ENCODE measurements around the gene PDLIM5. TPM values are rescaled to one million over a fixed set of nuclear protein-coding genes. Genes with fewer than 3 reads are reported as not detected.
"Not testable (repeated sequence)": the region's sequence is repeated elsewhere in the genome, so short reads cannot be mapped to it uniquely, and the experiment has no call there.

PDLIM5 gene
- total RNA-seq, 1 experiment from 2014 or later: 35.2 TPM

- peak; percentile 49 for DNase-seq (ENCODE audit: low read depth)
- in situ Hi-C loops (cut with HindIII; ENCODE audit: low pct_unique_long_range_greater_than_20kb, low sequenced_read_pairs): no loop called here
These were observed 2.7 kb downstream of the PDLIM5 start for GRCh38 chr4:94454405-94454804.

GRCh38 chr4:94455081-94455480 lies 3.3 kb downstream of the PDLIM5 start:
- in situ Hi-C loops (cut with HindIII; ENCODE audit: low pct_unique_long_range_greater_than_20kb, low sequenced_read_pairs): no loop called here
- peak; percentile 30 for DNase-seq (ENCODE audit: low read depth)

GRCh38 chr4:94457692-94458106 lies 6.0 kb downstream of the PDLIM5 start:
- in situ Hi-C loops (cut with HindIII; ENCODE audit: low pct_unique_long_range_greater_than_20kb, low sequenced_read_pairs): no loop called here
- peak; percentile 75 for DNase-seq (ENCODE audit: low read depth)

- DNase-seq (ENCODE audit: low read depth): no peak
- in situ Hi-C loops (cut with HindIII; ENCODE audit: low pct_unique_long_range_greater_than_20kb, low sequenced_read_pairs): no loop called here
These were observed 6.9 kb downstream of the PDLIM5 start for GRCh38 chr4:94458682-94459081.

- in situ Hi-C loops (cut with HindIII; ENCODE audit: low pct_unique_long_range_greater_than_20kb, low sequenced_read_pairs): no loop called here
- DNase-seq (ENCODE audit: low read depth): no peak
These were observed 7.9 kb downstream of the PDLIM5 start for GRCh38 chr4:94459462-94460161.

GRCh38 chr4:94461506-94461905 lies 9.8 kb downstream of the PDLIM5 start:
- DNase-seq (ENCODE audit: low read depth): no peak
- in situ Hi-C loops (cut with HindIII; ENCODE audit: low pct_unique_long_range_greater_than_20kb, low sequenced_read_pairs): no loop called here

- no peak for DNase-seq (ENCODE audit: low read depth)
- in situ Hi-C loops (cut with HindIII; ENCODE audit: low pct_unique_long_range_greater_than_20kb, low sequenced_read_pairs): no loop called here
These were observed 10.8 kb downstream of the PDLIM5 start for GRCh38 chr4:94462572-94462971.

- in situ Hi-C loops (cut with HindIII; ENCODE audit: low pct_unique_long_range_greater_than_20kb, low sequenced_read_pairs): no loop called here
- DNase-seq (ENCODE audit: low read depth): no peak
These were observed 12.0 kb downstream of the PDLIM5 start for GRCh38 chr4:94463771-94464170.

GRCh38 chr4:94466371-94466770 lies 14.6 kb downstream of the PDLIM5 start:
- no peak for DNase-seq (ENCODE audit: low read depth)
- in situ Hi-C loops (cut with HindIII; ENCODE audit: low pct_unique_long_range_greater_than_20kb, low sequenced_read_pairs): no loop called here

GRCh38 chr4:94466923-94467322 lies 15.2 kb downstream of the PDLIM5 start:
- in situ Hi-C loops (cut with HindIII; ENCODE audit: low pct_unique_long_range_greater_than_20kb, low sequenced_read_pairs): no loop called here
- DNase-seq (ENCODE audit: low read depth): no peak

GRCh38 chr4:94468093-94468769 lies 16.5 kb downstream of the PDLIM5 start:
- DNase-seq (ENCODE audit: low read depth): no peak
- in situ Hi-C loops (cut with HindIII; ENCODE audit: low pct_unique_long_range_greater_than_20kb, low sequenced_read_pairs): no loop called here

GRCh38 chr4:94469221-94469784 lies 17.6 kb downstream of the PDLIM5 start:
- in situ Hi-C loops (cut with HindIII; ENCODE audit: low pct_unique_long_range_greater_than_20kb, low sequenced_read_pairs): no loop called here
- DNase-seq (ENCODE audit: low read depth): no peak

GRCh38 chr4:94470132-94470531 lies 18.4 kb downstream of the PDLIM5 start:
- no peak for DNase-seq (ENCODE audit: low read depth)
- in situ Hi-C loops (cut with HindIII; ENCODE audit: low pct_unique_long_range_greater_than_20kb, low sequenced_read_pairs): no loop called here

GRCh38 chr4:94470782-94471181 lies 19.0 kb downstream of the PDLIM5 start:
- in situ Hi-C loops (cut with HindIII; ENCODE audit: low pct_unique_long_range_greater_than_20kb, low sequenced_read_pairs); DNase-seq (ENCODE audit: low read depth): not testable (repeated sequence)

- DNase-seq (ENCODE audit: low read depth): no peak
- in situ Hi-C loops (cut with HindIII; ENCODE audit: low pct_unique_long_range_greater_than_20kb, low sequenced_read_pairs): no loop called here
These were observed 20.5 kb downstream of the PDLIM5 start for GRCh38 chr4:94472056-94472826.

- in situ Hi-C loops (cut with HindIII; ENCODE audit: low pct_unique_long_range_greater_than_20kb, low sequenced_read_pairs): no loop called here
- DNase-seq (ENCODE audit: low read depth): no peak
These were observed 23.3 kb downstream of the PDLIM5 start for GRCh38 chr4:94475050-94475449.

GRCh38 chr4:94475794-94476193 lies 24.1 kb downstream of the PDLIM5 start:
- no peak for DNase-seq (ENCODE audit: low read depth)
- in situ Hi-C loops (cut with HindIII; ENCODE audit: low pct_unique_long_range_greater_than_20kb, low sequenced_read_pairs): no loop called here

- no peak for DNase-seq (ENCODE audit: low read depth)
- in situ Hi-C loops (cut with HindIII; ENCODE audit: low pct_unique_long_range_greater_than_20kb, low sequenced_read_pairs): no loop called here
These were observed 25.5 kb downstream of the PDLIM5 start for GRCh38 chr4:94477227-94477626.

- DNase-seq (ENCODE audit: low read depth); in situ Hi-C loops (cut with HindIII; ENCODE audit: low pct_unique_long_range_greater_than_20kb, low sequenced_read_pairs): not testable (repeated sequence)
These were observed 27.1 kb downstream of the PDLIM5 start for GRCh38 chr4:94478805-94479204.

All from Caki2 (cell line).